ENCODE results near the gene SMARCB1. TPM values are rescaled to one million over a fixed set of nuclear protein-coding genes. Genes with fewer than 3 reads are reported as not detected.
A peak's percentile ranks its signal among the peaks of the same experiment; 100 is the strongest.

SMARCB1 gene
- total and polyA plus RNA-seq, 2 experiments from 2014 or later = 114 to 132 TPM

- Histone ChIP-seq H3K4me1 (ENCODE audit: insufficient read depth) (peaks cover 27% of the 10 kb centered on the region), H3K27ac (ENCODE audit: low read depth) (peak overlapping the region; percentile 62)
- no peaks in the 10 kb centered on the region for H3K9me3 Mint-ChIP-seq
Measured at GRCh38 chr22:23787600-23787896, 782 bp downstream of the SMARCB1 start.

More at GRCh38 chr22:23787600-23787896, 782 bp downstream of the SMARCB1 start:
- H3K36me3 ChIP-seq (ENCODE audit: insufficient read depth) = no peaks in the 10 kb centered on the region
- peaks cover 26% of the 10 kb centered on the region for H3K4me1 Mint-ChIP-seq
- peak overlapping the region; percentile 97 for H3K4me3 ChIP-seq
- ATAC-seq (peak; percentile 18), DNase-seq (ENCODE audit: low spot score) (no peak)
- H3K27ac Mint-ChIP-seq = peak overlapping the region; percentile 83; the same call in 1 of the 2 replicates
- peaks cover 29% of the 10 kb centered on the region for H4K20me1 ChIP-seq (replicated peaks; ENCODE audit: insufficient read depth)
- 0 out of 2 replicates have a peak, but pooled peaks cover 13% of the 10 kb centered on the region for H3F3A ChIP-seq (replicated peaks; ENCODE audit: low read depth)
- H3K9me2 ChIP-seq (ENCODE audit: insufficient read depth) = no peaks in the 10 kb centered on the region
- peak overlapping the region; percentile 97 for H3K4me2 ChIP-seq
- no peak overlapping the region for H2AFZ ChIP-seq
- TF ChIP-seq CREB1 (CRISPR knock-in tag; IDR thresholded peaks at IDR 0.05; ENCODE audit: low read depth) (no peak), ZNF114 (CRISPR knock-in tag; IDR thresholded peaks at IDR 0.05) (no peak), CTCF (conservative IDR thresholded peaks at IDR 0.05; ENCODE audit: low read depth in 2 of 2) (no peak), REST (IDR thresholded peaks at IDR 0.05; ENCODE audit: unreplicated experiment) (no peak), NANOG (IDR thresholded peaks at IDR 0.05; ENCODE audit: borderline replicate concordance) (no peak), EZH2phosphoT487 (IDR thresholded peaks at IDR 0.05; ENCODE audit: unreplicated experiment) (no peak), POLR2AphosphoS5 (IDR thresholded peaks at IDR 0.05; ENCODE audit: low read depth) (no peak), ZNF331 (CRISPR knock-in tag; IDR thresholded peaks at IDR 0.05; ENCODE audit: low read depth) (no peak), JUNB (IDR thresholded peaks at IDR 0.05; ENCODE audit: unreplicated experiment) (no peak), EZH2 (IDR thresholded peaks at IDR 0.05; ENCODE audit: low read depth, unreplicated experiment) (no peak), ETS1 (IDR thresholded peaks at IDR 0.05) (no peak)
- peaks cover 52% of the 10 kb centered on the region for H3K79me2 ChIP-seq (replicated peaks; ENCODE audit: insufficient read depth)
- peaks cover 6% of the 10 kb centered on the region for H3K27me3 Mint-ChIP-seq (ENCODE audit: insufficient read depth, low read depth, poor library complexity)
- H3K4me3 Mint-ChIP-seq = peak overlapping the region; percentile 96
- H3K36me3 Mint-ChIP-seq (ENCODE audit: low read depth) = peaks cover 17% of the 10 kb centered on the region
- H3K27me3 ChIP-seq (ENCODE audit: insufficient read depth) = no peaks in the 10 kb centered on the region

Data from GM23338 (cell line).